ENCODE data around the gene LPP.

Gene LPP

GRCh38 chr3:188908002-188908850 lies 754.3 kb downstream of the LPP start:
- H3K27me3 ChIP-seq (ENCODE audit: control insufficient read depth, insufficient read depth, low read length) = peaks cover 11% of the 10 kb centered on the region
- H3K27ac ChIP-seq (ENCODE audit: low read length) = no peak overlapping the region
- peaks cover 13% of the 10 kb centered on the region for H3K4me1 ChIP-seq (ENCODE audit: control insufficient read depth, low read depth, low read length)
- H3K9ac ChIP-seq (ENCODE audit: low read length) = no peak overlapping the region
- no peaks in the 10 kb centered on the region for H3K9me3 ChIP-seq (ENCODE audit: control insufficient read depth, low read depth, low read length)
- no peaks in the 10 kb centered on the region for H3K36me3 ChIP-seq (ENCODE audit: control insufficient read depth, low read depth, low read length)
- H3K4me3 ChIP-seq (ENCODE audit: low read length) = no peak overlapping the region

GRCh38 chr3:188911026-188911850 lies 757.3 kb downstream of the LPP start:
- Histone ChIP-seq H3K36me3 (ENCODE audit: control insufficient read depth, low read depth, low read length) (no peaks in the 10 kb centered on the region), H3K9ac (ENCODE audit: low read length) (no peak overlapping the region), H3K27me3 (ENCODE audit: control insufficient read depth, insufficient read depth, low read length) (peaks cover 11% of the 10 kb centered on the region), H3K4me1 (ENCODE audit: control insufficient read depth, low read depth, low read length) (peaks cover 7% of the 10 kb centered on the region), H3K9me3 (ENCODE audit: control insufficient read depth, low read depth, low read length) (no peaks in the 10 kb centered on the region), H3K27ac (ENCODE audit: low read length) (no peak overlapping the region), H3K4me3 (ENCODE audit: low read length) (no peak overlapping the region)

DNA sequence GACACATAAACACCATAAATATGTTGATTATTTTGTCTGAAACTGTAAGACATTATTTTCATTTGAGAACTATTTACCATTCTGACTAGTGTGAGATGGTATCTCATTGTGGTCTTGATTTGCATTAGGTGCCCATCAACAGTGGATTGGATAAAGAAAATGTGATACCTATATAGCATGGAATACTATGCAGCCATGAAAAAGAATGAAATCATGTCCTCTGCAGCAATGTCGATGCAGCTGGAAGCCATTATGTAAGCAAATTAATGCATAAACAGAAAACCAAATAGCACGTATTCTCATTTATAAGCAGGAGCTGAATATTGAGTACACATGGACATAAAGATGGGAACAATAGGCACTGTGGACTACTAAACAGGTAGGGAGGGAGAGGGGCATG lies 759.1 kb downstream of the LPP start:
- no peaks in the 10 kb centered on the region for H3K36me3 ChIP-seq (ENCODE audit: control insufficient read depth, low read depth, low read length)
- H3K4me3 ChIP-seq (ENCODE audit: low read length) = no peak overlapping the region
- H3K9me3 ChIP-seq (ENCODE audit: control insufficient read depth, low read depth, low read length) = no peaks in the 10 kb centered on the region
- H3K4me1 ChIP-seq (ENCODE audit: control insufficient read depth, low read depth, low read length) = peaks cover 6% of the 10 kb centered on the region
- no peak overlapping the region for H3K9ac ChIP-seq (ENCODE audit: low read length)
- no peaks in the 10 kb centered on the region for H3K27me3 ChIP-seq (ENCODE audit: control insufficient read depth, insufficient read depth, low read length)
- H3K27ac ChIP-seq (ENCODE audit: low read length) = no peak overlapping the region

DNA sequence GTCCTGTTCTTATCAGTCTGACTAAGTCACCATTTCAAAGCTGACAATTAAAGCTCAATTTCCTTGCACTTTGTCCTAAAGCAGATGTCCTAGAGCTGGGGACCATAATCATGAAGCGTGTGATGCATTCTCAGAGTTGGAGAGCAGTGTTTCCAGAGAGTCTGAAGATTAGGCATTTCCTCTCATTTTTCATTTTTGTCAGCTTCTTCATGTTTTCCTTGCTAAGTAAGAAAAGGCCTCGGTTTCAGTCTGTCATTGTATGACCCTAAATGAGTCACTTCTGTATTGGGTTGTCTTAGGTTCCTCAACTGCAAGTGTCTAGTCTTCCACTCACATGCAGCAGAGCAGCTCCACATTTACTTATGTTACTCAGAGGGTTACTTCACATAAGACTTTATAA lies 760.6 kb downstream of the LPP start:
- Histone ChIP-seq H3K4me1 (ENCODE audit: control insufficient read depth, low read depth, low read length) (peaks cover 13% of the 10 kb centered on the region), H3K27ac (ENCODE audit: low read length) (no peak overlapping the region), H3K9ac (ENCODE audit: low read length) (no peak overlapping the region), H3K9me3 (ENCODE audit: control insufficient read depth, low read depth, low read length) (no peaks in the 10 kb centered on the region), H3K27me3 (ENCODE audit: control insufficient read depth, insufficient read depth, low read length) (no peaks in the 10 kb centered on the region), H3K4me3 (ENCODE audit: low read length) (no peak overlapping the region), H3K36me3 (ENCODE audit: control insufficient read depth, low read depth, low read length) (no peaks in the 10 kb centered on the region)

GRCh38 chr3:188915127-188915526 lies 761.2 kb downstream of the LPP start:
- no peak overlapping the region for H3K9ac ChIP-seq (ENCODE audit: low read length)
- no peak overlapping the region for H3K27ac ChIP-seq (ENCODE audit: low read length)
- no peaks in the 10 kb centered on the region for H3K27me3 ChIP-seq (ENCODE audit: control insufficient read depth, insufficient read depth, low read length)
- H3K36me3 ChIP-seq (ENCODE audit: control insufficient read depth, low read depth, low read length) = no peaks in the 10 kb centered on the region
- no peak overlapping the region for H3K4me3 ChIP-seq (ENCODE audit: low read length)
- peaks cover 13% of the 10 kb centered on the region for H3K4me1 ChIP-seq (ENCODE audit: control insufficient read depth, low read depth, low read length)
- H3K9me3 ChIP-seq (ENCODE audit: control insufficient read depth, low read depth, low read length) = no peaks in the 10 kb centered on the region

DNA sequence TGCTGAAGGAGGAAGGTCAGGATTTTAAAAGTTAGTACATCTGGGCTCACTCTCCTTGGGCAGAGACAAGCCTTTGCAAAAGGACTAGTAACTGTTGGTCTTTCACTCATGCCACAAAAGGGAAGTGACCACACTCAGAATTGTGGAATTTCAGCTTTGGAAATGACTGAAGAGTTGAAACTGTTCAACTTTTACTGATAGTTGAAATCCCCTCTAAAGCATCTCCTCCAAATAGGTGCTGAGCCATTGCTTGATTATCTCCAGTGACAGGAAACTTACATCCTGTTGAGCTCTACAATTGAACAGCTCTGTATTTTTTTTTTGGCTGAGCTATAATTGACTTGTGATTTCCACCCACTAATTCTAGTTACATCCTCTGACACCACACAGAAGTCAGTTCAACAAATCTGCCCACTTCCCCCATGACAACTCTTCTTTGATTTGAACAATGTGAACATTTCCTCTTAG lies 763.0 kb downstream of the LPP start:
- Histone ChIP-seq H3K4me3 (ENCODE audit: low read length) (no peak overlapping the region), H3K9ac (ENCODE audit: low read length) (no peak overlapping the region), H3K9me3 (ENCODE audit: control insufficient read depth, low read depth, low read length) (no peaks in the 10 kb centered on the region), H3K27ac (ENCODE audit: low read length) (no peak overlapping the region), H3K4me1 (ENCODE audit: control insufficient read depth, low read depth, low read length) (peaks cover 13% of the 10 kb centered on the region), H3K27me3 (ENCODE audit: control insufficient read depth, insufficient read depth, low read length) (no peaks in the 10 kb centered on the region), H3K36me3 (ENCODE audit: control insufficient read depth, low read depth, low read length) (no peaks in the 10 kb centered on the region)

DNA sequence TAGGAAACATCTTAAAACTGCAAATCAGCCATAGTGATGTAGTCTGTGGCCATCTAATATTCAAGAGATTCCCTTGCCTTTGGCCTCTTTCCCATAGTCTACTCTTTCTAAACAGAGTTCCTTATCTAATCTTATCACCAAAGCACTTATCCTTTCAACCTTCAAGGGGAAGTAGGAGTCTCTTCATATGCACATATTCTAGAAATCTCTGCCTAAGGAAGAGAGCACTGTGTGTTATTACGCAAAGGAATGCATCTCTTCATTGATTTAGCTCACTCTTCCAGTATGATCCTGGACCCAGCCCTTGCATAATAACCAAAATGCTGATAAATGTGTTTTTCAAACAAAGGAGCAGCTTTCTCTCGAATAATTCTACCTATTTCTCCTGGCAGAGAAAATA lies 764.1 kb downstream of the LPP start:
- Histone ChIP-seq H3K27ac (ENCODE audit: low read length) (no peak overlapping the region), H3K36me3 (ENCODE audit: control insufficient read depth, low read depth, low read length) (no peaks in the 10 kb centered on the region), H3K9me3 (ENCODE audit: control insufficient read depth, low read depth, low read length) (no peaks in the 10 kb centered on the region), H3K4me3 (ENCODE audit: low read length) (no peak overlapping the region), H3K27me3 (ENCODE audit: control insufficient read depth, insufficient read depth, low read length) (no peaks in the 10 kb centered on the region), H3K9ac (ENCODE audit: low read length) (no peak overlapping the region), H3K4me1 (ENCODE audit: control insufficient read depth, low read depth, low read length) (peaks cover 13% of the 10 kb centered on the region)

GRCh38 chr3:188923671-188924070 lies 769.7 kb downstream of the LPP start:
- Histone ChIP-seq H3K4me1 (ENCODE audit: control insufficient read depth, low read depth, low read length) (peaks cover 5% of the 10 kb centered on the region), H3K9ac (ENCODE audit: low read length) (no peak overlapping the region), H3K4me3 (ENCODE audit: low read length) (no peak overlapping the region)

DNA sequence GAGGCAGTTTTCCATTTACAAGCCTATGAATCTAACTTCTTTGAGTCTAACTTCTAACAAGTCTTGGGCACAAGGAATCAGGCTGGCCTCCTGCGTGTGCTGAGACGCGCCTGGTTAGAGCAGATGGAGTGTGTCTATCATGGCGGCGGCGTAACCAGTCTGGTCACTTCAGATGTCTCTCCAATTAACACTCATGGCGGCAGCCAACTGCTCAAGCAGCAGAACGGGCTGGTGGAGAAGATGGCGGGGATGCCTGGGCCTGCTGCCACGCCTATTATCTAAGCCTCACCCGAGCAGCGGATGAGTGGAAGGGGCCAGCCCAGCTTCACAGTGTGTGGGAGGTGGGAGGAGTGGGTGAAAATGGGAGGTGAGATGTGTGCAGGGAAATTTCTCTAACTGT lies 771.4 kb downstream of the LPP start:
- Histone ChIP-seq H3K9ac (ENCODE audit: low read length) (no peak overlapping the region), H3K27ac (ENCODE audit: low read length) (no peak overlapping the region), H3K9me3 (ENCODE audit: control insufficient read depth, low read depth, low read length) (no peaks in the 10 kb centered on the region), H3K4me3 (ENCODE audit: low read length) (no peak overlapping the region), H3K27me3 (ENCODE audit: control insufficient read depth, insufficient read depth, low read length) (no peaks in the 10 kb centered on the region), H3K36me3 (ENCODE audit: control insufficient read depth, low read depth, low read length) (no peaks in the 10 kb centered on the region), H3K4me1 (ENCODE audit: control insufficient read depth, low read depth, low read length) (no peaks in the 10 kb centered on the region)

More at GRCh38 chr3:188923671-188924070, 769.7 kb downstream of the LPP start:
- no peaks in the 10 kb centered on the region for H3K36me3 ChIP-seq (ENCODE audit: control insufficient read depth, low read depth, low read length)
- no peaks in the 10 kb centered on the region for H3K27me3 ChIP-seq (ENCODE audit: control insufficient read depth, insufficient read depth, low read length)
- no peak overlapping the region for H3K27ac ChIP-seq (ENCODE audit: low read length)
- H3K9me3 ChIP-seq (ENCODE audit: control insufficient read depth, low read depth, low read length) = no peaks in the 10 kb centered on the region

- Histone ChIP-seq H3K9me3 (ENCODE audit: control insufficient read depth, low read depth, low read length) (no peaks in the 10 kb centered on the region), H3K27ac (ENCODE audit: low read length) (no peak overlapping the region), H3K36me3 (ENCODE audit: control insufficient read depth, low read depth, low read length) (no peaks in the 10 kb centered on the region)
Observed at GRCh38 chr3:188926111-188926510, 772.2 kb downstream of the LPP start.

GRCh38 chr3:188926741-188927511 lies 773.0 kb downstream of the LPP start:
- Histone ChIP-seq H3K9me3 (ENCODE audit: control insufficient read depth, low read depth, low read length) (no peaks in the 10 kb centered on the region), H3K36me3 (ENCODE audit: control insufficient read depth, low read depth, low read length) (no peaks in the 10 kb centered on the region), H3K9ac (ENCODE audit: low read length) (no peak overlapping the region), H3K4me1 (ENCODE audit: control insufficient read depth, low read depth, low read length) (no peaks in the 10 kb centered on the region), H3K27ac (ENCODE audit: low read length) (no peak overlapping the region), H3K27me3 (ENCODE audit: control insufficient read depth, insufficient read depth, low read length) (no peaks in the 10 kb centered on the region), H3K4me3 (ENCODE audit: low read length) (no peak overlapping the region)

More at GRCh38 chr3:188926111-188926510, 772.2 kb downstream of the LPP start:
- Histone ChIP-seq H3K4me1 (ENCODE audit: control insufficient read depth, low read depth, low read length) (no peaks in the 10 kb centered on the region), H3K4me3 (ENCODE audit: low read length) (no peak overlapping the region), H3K9ac (ENCODE audit: low read length) (no peak overlapping the region), H3K27me3 (ENCODE audit: control insufficient read depth, insufficient read depth, low read length) (no peaks in the 10 kb centered on the region)

Measured in iPS-18a (cell line).